B cell (primary cell): ENCODE results near the gene VKORC1.

Source experiments
- CTCF ChIP-seq: fragments of 200-600 bp; IDR thresholded peaks from one replicate; pipeline ENCODE4 v1.8.0; 2022; ENCODE audit warnings: antibody characterized with exemption, mild to moderate bottlenecking
- EZH2 ChIP-seq: IDR thresholded peaks from 2 replicates; pipeline ENCODE4 v1.6.1; 2012; ENCODE audit warnings: borderline replicate concordance, low read depth, mild to moderate bottlenecking, moderate library complexity, low read length; ENCODE audit not compliant: insufficient read depth, poor library complexity, severe bottlenecking

- TF ChIP-seq CTCF (no peak), EZH2 (no peak)
Observed at GRCh38 chr16:31087481-31087880, 7.1 kb downstream of the VKORC1 start.
